ENCODE measurements around the gene TRPM3. TPM values are rescaled to one million over a fixed set of nuclear protein-coding genes. Genes with fewer than 3 reads are reported as not detected.

TRPM3 gene
- polyA plus RNA-seq, 2 of the 4 experiments (the other 2 are of a cell fraction): not detected

- TF ChIP-seq JUN (IDR thresholded peaks at IDR 0.05) (no peak), HEYL (CRISPR knock-in tag; IDR thresholded peaks at IDR 0.05) (no peak), ZSCAN20 (CRISPR knock-in tag; IDR thresholded peaks at IDR 0.05) (no peak), ZC3H11A (IDR thresholded peaks at IDR 0.05) (no peak), KDM5A (IDR thresholded peaks at IDR 0.05) (no peak), RCOR1 (IDR thresholded peaks at IDR 0.05; ENCODE audit: low read depth, low read length) (no peak), ZFP36 (IDR thresholded peaks at IDR 0.05; ENCODE audit: borderline replicate concordance, partially characterized antibody) (no peak), BHLHE40 (IDR thresholded peaks at IDR 0.05; ENCODE audit: low read depth, low read length) (no peak), CBX8 (IDR thresholded peaks at IDR 0.05) (no peak), EP300 (IDR thresholded peaks at IDR 0.05) (no peak), USF2 (IDR thresholded peaks at IDR 0.05) (no peak), E2F6 (IDR thresholded peaks at IDR 0.05; ENCODE audit: borderline replicate concordance, low read depth) (no peak), ELK1 (IDR thresholded peaks at IDR 0.05; ENCODE audit: low read depth, low read length) (no peak), TFCP2L1 (CRISPR knock-in tag; IDR thresholded peaks at IDR 0.05) (no peak), MAX (IDR thresholded peaks at IDR 0.05) (no peak), PBX3 (IDR thresholded peaks at IDR 0.05) (no peak)
- WGBS (ENCODE audit: missing lambda C conversion rate): 1% methylated on average over 2 of the region's 2 CpGs
- H3K4me3 ChIP-seq: no peak overlapping the region
- no peaks in the 10 kb centered on the region for H3K4me1 ChIP-seq
- no peak overlapping the region for H3K4me2 ChIP-seq
- POLR2A ChIA-PET: no interaction called here
- no peaks in the 10 kb centered on the region for H3K9me3 ChIP-seq
- CTCF ChIA-PET: no interaction called here
- FAIRE-seq (no peak), ATAC-seq (no peak), DNase-seq (ENCODE audit: low read depth in 1 of 2, low spot score in 1 of 2) (no peak)
- no peak overlapping the region for H3K27ac ChIP-seq
Measured at GRCh38 chr9:70749066-70749465, 372.4 kb downstream of the TRPM3 start.

- H3K4me3 ChIP-seq: no peak overlapping the region
- WGBS (ENCODE audit: missing lambda C conversion rate): 2% methylated on average over 2 of the region's 2 CpGs
- no peaks in the 10 kb centered on the region for H3K4me1 ChIP-seq
- ChIA-PET POLR2A (no interaction called here), CTCF (no interaction called here)
- ATAC-seq: no peak
- no peaks in the 10 kb centered on the region for H3K9me3 ChIP-seq
- no peak for FAIRE-seq
- TF ChIP-seq POLR2A (IDR thresholded peaks at IDR 0.05; ENCODE audit: low read length): no peak
- no peak for TF ChIP-seq TFCP2L1 (CRISPR knock-in tag; IDR thresholded peaks at IDR 0.05)
- TF ChIP-seq EHMT2 (IDR thresholded peaks at IDR 0.05; ENCODE audit: low read depth): no peak
- no peak for TF ChIP-seq CBX8 (IDR thresholded peaks at IDR 0.05)
- TF ChIP-seq JUN (IDR thresholded peaks at IDR 0.05): no peak
- no peak for TF ChIP-seq ESRRA (IDR thresholded peaks at IDR 0.05; ENCODE audit: borderline replicate concordance, low read length)
- TF ChIP-seq KDM1A (IDR thresholded peaks at IDR 0.05; ENCODE audit: low read depth): no peak
- no peak for TF ChIP-seq CHD2 (IDR thresholded peaks at IDR 0.05; ENCODE audit: low read length, partially characterized antibody)
- H3K27ac ChIP-seq: no peak overlapping the region
- H3K4me2 ChIP-seq: no peak overlapping the region
- DNase-seq (ENCODE audit: low read depth in 1 of 2, low spot score in 1 of 2): no peak
Measured at GRCh38 chr9:70747261-70747718, 374.1 kb downstream of the TRPM3 start.

- no peak for FAIRE-seq
- CTCF ChIA-PET: no interaction called here
Measured at GRCh38 chr9:70746760-70747159, 374.7 kb downstream of the TRPM3 start.

More at GRCh38 chr9:70746760-70747159, 374.7 kb downstream of the TRPM3 start:
- Histone ChIP-seq H3K27ac (no peak overlapping the region), H3K4me3 (no peak overlapping the region), H3K4me2 (no peak overlapping the region), H3K4me1 (no peaks in the 10 kb centered on the region), H3K9me3 (no peaks in the 10 kb centered on the region)
- no peak for TF ChIP-seq CHD4 (IDR thresholded peaks at IDR 0.05; ENCODE audit: borderline replicate concordance)
- no peak for TF ChIP-seq EP300 (IDR thresholded peaks at IDR 0.05)
- TF ChIP-seq JUNB (IDR thresholded peaks at IDR 0.05): no peak
- no peak for TF ChIP-seq NFE2L2 (conservative IDR thresholded peaks at IDR 0.05; ENCODE audit: low read length)
- no peak for TF ChIP-seq KDM1A (IDR thresholded peaks at IDR 0.05; ENCODE audit: low read depth)
- TF ChIP-seq RAD21 (conservative IDR thresholded peaks at IDR 0.05 in 1 of 2, IDR thresholded peaks at IDR 0.05 in 1 of 2): no peak
- TF ChIP-seq TFCP2L1 (CRISPR knock-in tag; IDR thresholded peaks at IDR 0.05): no peak
- TF ChIP-seq ZNF302 (CRISPR knock-in tag; IDR thresholded peaks at IDR 0.05): no peak
- TF ChIP-seq HES2 (IDR thresholded peaks at IDR 0.05): no peak
- no peak for TF ChIP-seq RARB (CRISPR knock-in tag; IDR thresholded peaks at IDR 0.05)
- no peak for TF ChIP-seq POLR2AphosphoS2 (conservative IDR thresholded peaks at IDR 0.05; ENCODE audit: low read length)
- no peak for TF ChIP-seq MAX (IDR thresholded peaks at IDR 0.05)
- no peak for ATAC-seq
- POLR2A ChIA-PET: no interaction called here
- no peak for DNase-seq (ENCODE audit: low read depth in 1 of 2, low spot score in 1 of 2)

Data from A549 (cell line).